GM21723 (cell line): ENCODE results near the gene FANCC.

Experiments
- ATAC-seq: cut with Tn5 transposase; IDR thresholded peaks from one replicate; pipeline ENCODE4 v1.9.1; 2021; ENCODE audit warnings: mild to moderate bottlenecking, moderate library complexity; ENCODE audit not compliant: unreplicated experiment

Gene FANCC

GRCh38 chr9:95317119-95317892 is at the start of gene FANCC:
Gene FANCC (minus strand): TSS chr9:95317709. CDS start chr9:95249291, 68,418 bp downstream.
- peak; percentile 79 for ATAC-seq

GRCh38 chr9:95366731-95367325 is 49.3 kb upstream of the FANCC start:
- ATAC-seq, result no peak

GRCh38 chr9:95365766-95366165 is 48.3 kb upstream of the FANCC start:
- ATAC-seq, result no peak

- ATAC-seq, result no peak
Observed at GRCh38 chr9:95363051-95363841, 45.7 kb upstream of the FANCC start.

GRCh38 chr9:95360866-95361265 is 43.4 kb upstream of the FANCC start:
- ATAC-seq, result no peak

GRCh38 chr9:95357316-95357715 is 39.8 kb upstream of the FANCC start:
- ATAC-seq, result no peak

GRCh38 chr9:95355500-95355899 is 38.0 kb upstream of the FANCC start:
- no peak for ATAC-seq

GRCh38 chr9:95351051-95351450 is 33.5 kb upstream of the FANCC start:
- no peak for ATAC-seq

GRCh38 chr9:95350266-95350665 is 32.8 kb upstream of the FANCC start:
- no peak for ATAC-seq

GRCh38 chr9:95349091-95350038 is 31.9 kb upstream of the FANCC start:
- ATAC-seq, result no peak

- no peak for ATAC-seq
Observed at GRCh38 chr9:95346021-95346420, 28.5 kb upstream of the FANCC start.

- ATAC-seq, result no peak
Observed at GRCh38 chr9:95344735-95345325, 27.3 kb upstream of the FANCC start.

- ATAC-seq, result no peak
Observed at GRCh38 chr9:95343725-95344287, 26.3 kb upstream of the FANCC start.

- ATAC-seq, result no peak
Observed at GRCh38 chr9:95342571-95342970, 25.1 kb upstream of the FANCC start.

GRCh38 chr9:95341293-95341962 is 23.9 kb upstream of the FANCC start:
- no peak for ATAC-seq

- ATAC-seq, result no peak
Observed at GRCh38 chr9:95338243-95338642, 20.7 kb upstream of the FANCC start.

GRCh38 chr9:95336281-95336680 is 18.8 kb upstream of the FANCC start:
- no peak for ATAC-seq

GRCh38 chr9:95333426-95333825 is 15.9 kb upstream of the FANCC start:
- ATAC-seq, result no peak

- no peak for ATAC-seq
Observed at GRCh38 chr9:95332860-95333259, 15.4 kb upstream of the FANCC start.
